ENCODE measurements around the gene ATP5F1E.

The ATP5F1E gene

DNA sequence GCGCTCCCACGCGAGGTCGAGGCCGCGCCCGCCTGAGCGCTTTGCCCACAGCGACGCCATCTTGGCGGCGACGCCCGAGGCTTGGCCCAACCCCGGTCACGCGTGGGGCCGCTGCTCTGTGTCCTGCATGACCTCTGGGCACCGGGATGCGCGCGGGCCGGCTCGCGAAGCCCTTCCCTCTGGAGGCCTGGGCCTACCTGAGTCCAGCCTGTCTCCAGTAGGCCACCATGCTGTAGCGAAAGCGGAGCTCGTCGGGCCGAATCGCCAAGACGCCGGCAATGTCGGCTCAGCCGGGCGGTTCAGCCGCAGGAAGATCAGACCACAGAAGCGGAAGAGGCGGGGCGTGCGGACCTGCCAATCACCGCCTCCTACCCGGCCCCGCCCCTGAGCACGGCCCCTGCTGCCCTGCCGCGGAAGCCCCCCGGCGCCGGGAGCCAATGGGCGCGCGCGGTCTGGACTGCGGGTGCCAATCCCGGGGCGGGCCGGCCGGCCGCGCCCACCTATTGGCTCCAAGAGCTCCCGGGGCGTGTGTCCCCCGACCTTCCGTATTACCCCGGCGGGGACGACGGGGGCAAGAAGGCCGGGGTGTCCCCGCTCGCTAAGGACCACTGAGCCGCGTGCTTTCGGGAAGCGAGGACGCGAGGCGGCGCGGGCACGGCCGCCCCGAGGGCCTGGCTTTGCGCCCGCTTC, at the start of gene ATP5F1E:
TSS of gene ATP5F1E (minus strand) at position 313 of the 690 bp plus-strand sequence. CDS start at position 229, 84 bp downstream.
- FAIRE-seq: no peak

- FAIRE-seq: no peak
Observed at GRCh38 chr20:59081036-59081435, 48.9 kb upstream of the ATP5F1E start.

DNA sequence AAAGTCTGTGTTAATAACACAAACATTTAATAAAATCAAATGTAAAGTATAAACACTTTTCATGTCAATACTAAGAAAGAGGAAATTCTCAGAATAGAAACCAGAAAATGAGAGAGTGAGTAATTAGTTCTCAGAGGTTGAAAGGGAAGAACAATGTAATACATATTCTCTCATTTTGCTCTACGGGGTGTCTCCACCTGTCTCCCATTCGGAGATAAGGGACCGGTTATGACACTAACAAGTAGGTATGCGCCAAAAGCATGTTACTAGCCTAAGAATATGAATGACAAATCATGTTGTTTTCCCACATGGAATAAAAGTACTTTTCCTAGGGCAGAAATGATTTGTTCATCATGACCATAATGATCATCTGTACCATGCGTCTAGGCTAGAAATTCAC, 46.1 kb upstream of the ATP5F1E start:
- FAIRE-seq: no peak

- no peak for FAIRE-seq
Observed at GRCh38 chr20:59077705-59078104, 45.6 kb upstream of the ATP5F1E start.

DNA sequence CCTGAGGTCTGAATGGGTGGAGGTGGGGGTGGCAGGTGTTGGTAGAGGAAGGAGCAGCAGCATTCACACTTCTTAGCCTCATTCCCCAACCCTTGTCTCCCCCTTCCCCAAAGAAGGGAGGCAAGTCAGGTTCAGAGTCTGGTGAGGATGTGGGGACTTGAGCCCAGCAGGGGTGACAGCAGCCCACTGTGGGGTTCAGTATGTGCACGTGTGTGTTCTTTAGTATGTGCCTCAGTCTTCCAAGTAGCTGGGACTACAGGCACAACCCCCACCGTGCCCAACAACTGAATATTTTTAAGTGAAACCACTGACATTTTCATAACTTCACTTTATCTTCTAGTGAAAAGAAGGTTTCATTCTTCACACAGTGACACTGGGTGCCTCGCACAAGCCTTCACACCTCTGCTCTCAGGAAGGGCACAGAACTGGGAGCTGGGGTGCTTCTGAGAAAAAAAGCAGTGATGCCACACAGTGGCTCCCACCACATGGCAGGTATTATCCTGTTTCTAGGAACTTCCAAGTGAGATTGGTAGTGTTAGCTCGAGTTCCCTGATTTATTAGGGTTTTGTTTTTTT, 43.9 kb upstream of the ATP5F1E start:
- FAIRE-seq: no peak

- no peak for FAIRE-seq
Observed at GRCh38 chr20:59074456-59074855, 42.3 kb upstream of the ATP5F1E start.

GRCh38 chr20:59073582-59073981, 41.4 kb upstream of the ATP5F1E start:
- peak; percentile 98 for FAIRE-seq

GRCh38 chr20:59071216-59071615, 39.1 kb upstream of the ATP5F1E start:
- FAIRE-seq: no peak

DNA sequence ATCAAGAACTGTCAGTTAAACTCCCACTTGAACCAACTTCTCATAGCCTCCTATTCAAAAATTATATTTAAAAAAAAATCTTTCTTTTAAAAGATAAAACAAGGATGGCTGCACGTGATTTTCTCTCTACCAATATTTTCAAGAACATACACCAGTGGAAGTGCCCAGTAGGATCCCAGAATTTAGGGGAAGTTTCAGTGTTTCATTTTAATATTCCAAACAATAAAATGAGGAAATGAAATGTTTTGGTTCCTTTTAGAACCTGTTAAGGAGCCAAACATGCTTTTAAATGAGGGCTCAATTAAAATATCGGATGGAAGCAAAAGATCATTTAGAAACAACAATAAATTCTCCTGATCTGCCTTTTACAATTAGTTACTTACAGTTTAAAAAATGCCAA, 36.9 kb upstream of the ATP5F1E start:
- FAIRE-seq: no peak

DNA sequence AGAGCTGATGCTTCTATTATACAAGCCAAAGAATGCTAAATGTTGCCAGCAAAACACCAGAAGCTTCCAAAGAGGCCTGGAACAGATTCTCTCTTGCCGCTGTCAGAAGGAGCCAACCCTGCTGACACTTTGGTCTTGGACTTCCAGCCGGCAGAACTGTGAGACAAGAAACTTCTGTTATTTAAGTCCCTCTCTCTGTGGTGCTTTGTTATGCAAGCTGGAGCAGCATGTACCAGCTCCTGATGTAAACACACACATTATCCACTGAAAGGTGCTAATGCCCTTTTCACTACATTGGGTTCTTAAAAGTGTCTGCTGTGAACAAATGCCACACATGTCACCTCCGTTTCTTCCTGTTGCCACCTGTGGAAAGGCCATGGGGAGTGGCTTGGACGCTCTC, 36.4 kb upstream of the ATP5F1E start:
- no peak for FAIRE-seq

DNA sequence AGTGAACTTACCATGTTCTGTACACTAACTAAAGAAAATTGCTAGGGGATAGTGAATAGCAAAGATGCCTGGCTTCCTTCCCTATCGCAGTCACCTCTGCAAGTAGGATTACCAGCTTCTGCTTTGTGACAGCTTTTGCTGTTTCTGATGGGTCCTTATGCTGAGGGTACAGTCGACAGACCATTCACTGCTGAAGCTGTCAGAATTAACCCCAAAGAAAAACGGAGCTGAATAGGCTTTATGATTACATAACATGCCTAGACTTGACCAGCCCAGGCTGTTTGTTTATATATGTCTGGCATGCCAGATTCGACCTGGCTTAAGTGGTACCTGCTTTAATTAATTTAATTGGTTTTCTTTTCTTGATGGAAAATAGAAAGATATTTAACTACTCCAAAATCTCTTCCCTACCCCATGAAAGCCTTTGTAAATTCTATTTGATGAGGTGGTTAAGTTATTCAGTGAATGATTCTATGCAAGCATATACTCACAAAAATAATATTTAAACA, 32.1 kb upstream of the ATP5F1E start:
- no peak for FAIRE-seq

DNA sequence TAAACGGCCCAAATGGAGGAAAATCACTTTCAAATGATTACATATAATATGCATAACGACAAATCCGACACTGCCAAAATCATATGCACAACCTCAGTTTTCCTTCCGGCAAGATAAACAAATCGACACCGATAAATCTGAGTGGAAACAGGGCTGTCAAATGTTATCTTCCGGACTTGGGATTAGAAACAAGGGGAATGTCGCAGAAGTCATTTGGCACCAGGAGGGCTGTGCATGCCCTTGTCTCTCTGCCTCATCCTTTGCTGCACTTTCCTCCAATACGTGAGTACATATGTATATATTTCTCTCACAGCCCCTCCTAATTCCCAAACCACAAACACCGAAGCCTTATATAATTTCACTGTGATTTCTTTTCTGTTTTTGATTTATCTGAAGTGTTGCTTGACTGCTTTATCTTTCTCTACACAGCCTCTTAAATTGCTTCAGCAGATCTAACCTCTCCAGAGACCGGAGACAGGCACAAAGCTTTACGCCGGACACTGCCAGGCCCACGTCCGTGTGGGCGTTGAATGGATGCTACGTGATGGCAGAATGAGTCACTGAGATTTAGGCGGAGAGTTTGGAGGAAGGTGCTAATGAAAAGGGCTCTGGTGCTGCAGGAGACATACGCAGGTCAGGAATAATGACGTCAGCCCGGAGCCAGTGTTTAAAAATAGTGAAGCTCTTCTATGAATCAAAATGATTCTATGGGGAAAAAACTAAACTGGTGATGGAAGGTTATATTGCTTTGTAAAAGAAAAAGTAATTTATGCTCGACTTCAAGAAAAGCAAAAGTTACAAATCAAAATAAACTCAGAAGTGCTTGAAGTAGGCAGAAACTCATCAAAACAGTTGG, 31.5 kb upstream of the ATP5F1E start:
- FAIRE-seq: peak; percentile 99

GRCh38 chr20:59062081-59062480, 29.9 kb upstream of the ATP5F1E start:
- FAIRE-seq: peak; percentile 53

DNA sequence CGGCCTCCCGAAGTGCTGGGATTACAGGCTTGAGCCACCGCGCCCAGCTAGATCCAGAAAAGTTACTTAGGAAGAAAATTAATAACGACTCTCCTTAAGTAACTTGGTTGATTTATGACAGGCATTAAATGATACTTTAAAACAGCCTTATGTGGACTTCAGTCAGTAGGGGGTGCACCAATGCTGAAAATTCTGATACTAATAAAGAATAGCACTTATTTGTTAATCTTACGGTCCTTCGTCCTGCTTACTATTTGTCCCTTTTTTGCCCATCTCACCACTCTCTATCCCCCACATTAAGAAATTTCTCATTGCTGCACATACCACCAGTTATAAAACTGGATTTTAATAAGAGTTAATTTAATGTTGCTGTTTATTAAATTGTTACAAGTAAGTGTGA, 23.2 kb upstream of the ATP5F1E start:
- FAIRE-seq: no peak

DNA sequence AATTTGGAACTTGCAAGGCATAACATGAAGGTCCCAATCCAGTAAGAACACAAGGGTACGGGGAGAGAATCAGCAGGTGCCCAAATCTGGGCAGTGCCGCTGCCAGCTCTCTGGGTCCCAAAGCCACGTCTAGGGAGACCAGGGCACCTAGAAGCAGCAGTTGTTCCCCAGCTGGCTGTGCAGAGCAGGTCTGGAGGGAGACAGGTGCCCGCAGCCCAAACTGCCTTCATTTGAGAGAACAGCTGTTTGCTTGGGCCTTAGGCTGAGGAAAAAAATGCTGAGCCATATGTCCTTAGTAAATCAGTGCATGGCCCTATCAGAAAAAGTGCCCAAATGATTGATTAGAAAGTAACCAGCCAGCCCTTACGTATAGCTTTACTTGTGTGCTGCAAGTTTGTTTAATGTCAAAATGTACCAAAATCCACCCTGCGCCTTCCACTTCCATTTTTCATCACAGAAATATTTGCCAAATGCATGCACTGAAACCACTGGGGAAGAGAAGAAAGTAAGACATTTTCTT, 19.6 kb upstream of the ATP5F1E start:
- FAIRE-seq: no peak

DNA sequence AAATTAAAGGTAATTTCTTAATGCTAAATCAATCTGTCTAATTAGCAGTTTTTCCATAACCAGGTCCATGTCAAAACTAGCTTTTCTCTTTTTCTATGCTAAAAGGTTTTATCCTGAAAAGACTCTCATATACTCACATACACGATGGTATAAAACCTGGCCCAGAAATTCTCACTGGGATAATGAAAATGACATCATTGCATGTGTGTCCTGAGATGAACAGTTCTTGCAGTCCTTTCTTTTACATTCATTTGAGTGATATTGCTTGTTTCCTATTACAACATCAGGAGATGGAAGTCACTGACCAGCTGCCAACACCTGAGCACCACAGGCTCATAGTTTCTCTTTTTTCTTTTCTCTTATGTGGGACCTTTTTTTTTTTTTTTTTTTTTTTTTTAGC, 18.3 kb upstream of the ATP5F1E start:
- no peak for FAIRE-seq

- FAIRE-seq: no peak
Observed at GRCh38 chr20:59048681-59049030, 16.5 kb upstream of the ATP5F1E start.

DNA sequence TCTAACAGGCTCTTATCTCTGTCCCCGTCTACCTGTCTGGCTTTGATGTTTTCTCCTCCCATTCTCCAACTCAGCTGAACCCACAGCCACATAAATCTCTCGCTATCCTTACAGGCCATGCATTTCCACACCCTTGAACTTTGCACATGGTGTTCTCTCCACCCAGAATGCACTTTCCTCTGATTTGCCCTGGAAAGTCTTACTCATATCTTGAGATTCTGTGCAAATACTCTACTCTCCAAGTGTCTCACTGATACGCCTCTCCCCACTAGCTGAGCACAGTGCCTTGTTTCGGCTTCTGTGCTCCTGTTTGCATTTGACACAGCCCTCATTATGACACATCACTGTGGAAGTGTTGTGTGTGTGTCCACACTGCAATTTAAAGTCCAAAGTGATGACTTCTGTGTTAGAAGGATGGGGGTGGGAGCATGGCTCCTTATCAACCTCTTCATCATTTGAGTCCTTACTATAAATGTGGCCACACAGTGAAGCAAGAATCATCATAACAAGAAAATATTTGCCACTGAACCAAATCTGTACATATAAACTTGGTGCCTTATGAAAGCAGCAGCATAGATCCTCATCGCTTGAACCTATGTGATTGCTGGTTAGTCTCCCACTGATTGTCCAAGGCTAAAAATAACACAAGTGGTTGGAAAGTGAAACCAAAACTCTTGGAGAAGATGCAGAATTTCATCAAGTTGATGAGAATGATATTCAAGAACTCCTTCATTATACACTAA, 16.0 kb upstream of the ATP5F1E start:
- no peak for FAIRE-seq

- FAIRE-seq: no peak
Observed at GRCh38 chr20:59046862-59047261, 14.7 kb upstream of the ATP5F1E start.

- FAIRE-seq: no peak
Observed at GRCh38 chr20:59044796-59045195, 12.7 kb upstream of the ATP5F1E start.

- FAIRE-seq: no peak
Observed at GRCh38 chr20:59044295-59044694, 12.2 kb upstream of the ATP5F1E start.

- no peak for FAIRE-seq
Observed at GRCh38 chr20:59043698-59044097, 11.6 kb upstream of the ATP5F1E start.
